Measurements from ENCODE around the gene ASAP3. TPM values are rescaled to one million over a fixed set of nuclear protein-coding genes. Genes with fewer than 3 reads are reported as not detected.

ASAP3 gene
- 107 and 119 TPM in 2 replicates for total RNA-seq

DNA sequence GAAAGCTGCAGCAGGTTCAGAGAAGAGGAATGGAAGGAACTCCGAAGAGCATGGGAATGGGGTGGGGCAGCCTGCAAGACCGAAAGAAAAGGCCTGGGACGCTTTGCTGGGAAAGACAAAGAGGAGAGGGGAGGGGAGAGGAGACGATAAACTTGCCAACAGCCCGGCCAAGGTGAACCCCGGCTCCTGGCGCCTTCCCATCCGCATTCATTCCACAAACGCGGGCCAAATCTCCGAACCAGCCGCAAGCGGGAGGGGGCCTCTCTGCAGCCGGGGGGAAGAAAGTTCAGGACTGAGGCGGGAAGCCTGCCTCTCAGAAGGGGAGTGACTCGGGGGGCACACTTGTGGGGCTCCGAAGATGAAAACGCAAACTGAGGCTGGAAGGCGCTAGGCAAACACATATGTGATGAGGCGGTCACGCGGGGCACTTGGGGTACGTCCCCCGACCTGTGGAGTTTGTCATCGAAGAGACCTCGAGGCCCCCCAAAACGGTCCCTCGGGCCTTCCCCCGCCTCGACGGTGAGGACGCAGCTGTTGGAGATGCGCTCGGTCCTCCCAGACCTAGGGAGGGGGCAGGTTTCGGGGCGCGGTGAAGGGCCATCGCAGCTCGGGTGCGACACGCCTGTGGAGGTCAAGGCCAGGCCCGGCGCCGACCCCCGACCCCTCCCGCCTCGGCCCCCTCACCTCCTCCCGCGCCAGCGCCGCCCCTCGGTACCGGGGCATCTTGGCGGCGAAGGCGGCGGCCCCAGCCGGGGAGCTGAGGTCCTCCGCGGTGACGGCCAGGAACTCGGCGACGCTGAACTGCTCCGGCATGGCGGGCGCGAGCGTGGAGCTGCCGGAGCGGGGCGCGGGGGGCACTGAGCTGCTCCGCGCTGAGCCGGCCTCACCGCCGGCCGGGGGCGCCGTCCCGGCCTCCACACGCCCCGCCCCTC, at the start of gene ASAP3:
Gene ASAP3, minus strand, starts transcription at position 859 of the 932 bp plus-strand sequence. Its CDS starts 46 bp downstream, at position 813.
- peaks cover 3% of the 10 kb centered on the region for H3K27me3 ChIP-seq (ENCODE audit: insufficient read depth, low read length)
- peak within 1 kb of the TSS; percentile 80 for H3K4me3 ChIP-seq (ENCODE audit: insufficient read depth, low read length)
- peak; percentile 84 for DNase-seq (ENCODE audit: insufficient read length, low spot score, missing footprints)
- peak within 1 kb of the TSS; percentile 39 for H3K27ac ChIP-seq (ENCODE audit: low read depth, low read length)
- H2AFZ ChIP-seq (ENCODE audit: low read length) = peak within 1 kb of the TSS; percentile 87
- H3K36me3 ChIP-seq (ENCODE audit: insufficient read depth, low read length) = no peaks in the 10 kb centered on the region
- peaks cover 31% of the 10 kb centered on the region for H3K79me2 ChIP-seq (ENCODE audit: insufficient read depth, low read length)
- TF ChIP-seq, protein P1, sequence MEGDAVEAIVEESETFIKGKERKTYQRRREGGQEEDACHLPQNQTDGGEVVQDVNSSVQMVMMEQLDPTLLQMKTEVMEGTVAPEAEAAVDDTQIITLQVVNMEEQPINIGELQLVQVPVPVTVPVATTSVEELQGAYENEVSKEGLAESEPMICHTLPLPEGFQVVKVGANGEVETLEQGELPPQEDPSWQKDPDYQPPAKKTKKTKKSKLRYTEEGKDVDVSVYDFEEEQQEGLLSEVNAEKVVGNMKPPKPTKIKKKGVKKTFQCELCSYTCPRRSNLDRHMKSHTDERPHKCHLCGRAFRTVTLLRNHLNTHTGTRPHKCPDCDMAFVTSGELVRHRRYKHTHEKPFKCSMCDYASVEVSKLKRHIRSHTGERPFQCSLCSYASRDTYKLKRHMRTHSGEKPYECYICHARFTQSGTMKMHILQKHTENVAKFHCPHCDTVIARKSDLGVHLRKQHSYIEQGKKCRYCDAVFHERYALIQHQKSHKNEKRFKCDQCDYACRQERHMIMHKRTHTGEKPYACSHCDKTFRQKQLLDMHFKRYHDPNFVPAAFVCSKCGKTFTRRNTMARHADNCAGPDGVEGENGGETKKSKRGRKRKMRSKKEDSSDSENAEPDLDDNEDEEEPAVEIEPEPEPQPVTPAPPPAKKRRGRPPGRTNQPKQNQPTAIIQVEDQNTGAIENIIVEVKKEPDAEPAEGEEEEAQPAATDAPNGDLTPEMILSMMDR (IDR thresholded peaks at IDR 0.05; ENCODE audit: extremely low read depth, low read depth, low read length) = no peak
- peaks cover 12% of the 10 kb centered on the region for H4K20me1 ChIP-seq (ENCODE audit: insufficient read depth, low read length)
- H3K4me1 ChIP-seq (ENCODE audit: insufficient read depth, low read length) = peaks cover 15% of the 10 kb centered on the region
- peak within 1 kb of the TSS; percentile 94 for H3K4me2 ChIP-seq (ENCODE audit: insufficient read depth, low read length)
- H3K9me3 ChIP-seq (ENCODE audit: low read depth, low read length) = no peaks in the 10 kb centered on the region

GRCh38 chr1:23533246-23534023, 49.5 kb upstream of the ASAP3 start:
- Histone ChIP-seq H3K4me1 (ENCODE audit: insufficient read depth, low read length) (peaks cover 12% of the 10 kb centered on the region), H3K79me2 (ENCODE audit: insufficient read depth, low read length) (no peaks in the 10 kb centered on the region), H3K27me3 (ENCODE audit: insufficient read depth, low read length) (no peaks in the 10 kb centered on the region), H3K4me3 (ENCODE audit: insufficient read depth, low read length) (no peak overlapping the region), H3K27ac (ENCODE audit: low read depth, low read length) (no peak overlapping the region), H3K36me3 (ENCODE audit: insufficient read depth, low read length) (no peaks in the 10 kb centered on the region), H4K20me1 (ENCODE audit: insufficient read depth, low read length) (no peaks in the 10 kb centered on the region), H3K4me2 (ENCODE audit: insufficient read depth, low read length) (no peak overlapping the region), H3K9me3 (ENCODE audit: low read depth, low read length) (no peaks in the 10 kb centered on the region), H2AFZ (ENCODE audit: low read length) (no peak overlapping the region)
- DNase-seq (ENCODE audit: insufficient read length, low spot score, missing footprints) = no peak
- TF ChIP-seq, protein P1 (IDR thresholded peaks at IDR 0.05; ENCODE audit: extremely low read depth, low read depth, low read length) = no peak

- Histone ChIP-seq H4K20me1 (ENCODE audit: insufficient read depth, low read length) (no peaks in the 10 kb centered on the region), H3K4me1 (ENCODE audit: insufficient read depth, low read length) (peaks cover 18% of the 10 kb centered on the region), H2AFZ (ENCODE audit: low read length) (peak overlapping the region; percentile 93), H3K4me2 (ENCODE audit: insufficient read depth, low read length) (peak overlapping the region; percentile 87), H3K36me3 (ENCODE audit: insufficient read depth, low read length) (no peaks in the 10 kb centered on the region), H3K9me3 (ENCODE audit: low read depth, low read length) (no peaks in the 10 kb centered on the region), H3K27ac (ENCODE audit: low read depth, low read length) (no peak overlapping the region), H3K4me3 (ENCODE audit: insufficient read depth, low read length) (peak overlapping the region; percentile 69), H3K79me2 (ENCODE audit: insufficient read depth, low read length) (no peaks in the 10 kb centered on the region), H3K27me3 (ENCODE audit: insufficient read depth, low read length) (no peaks in the 10 kb centered on the region)
- TF ChIP-seq, protein P1 (IDR thresholded peaks at IDR 0.05; ENCODE audit: extremely low read depth, low read depth, low read length) = no peak
- DNase-seq (ENCODE audit: insufficient read length, low spot score, missing footprints) = no peak
Observed at GRCh38 chr1:23531562-23532094, 47.6 kb upstream of the ASAP3 start.
